Gastrocnemius medialis (tissue), 4 donors: ENCODE results near the gene ZG16. TPM values are rescaled to one million over a fixed set of nuclear protein-coding genes. Genes with fewer than 3 reads are reported as not detected.

ENCODE experiments used
- ATAC-seq, 2 donors: fragments of 150-250 bp; one replicate each; pipeline ENCODE4 v1.9.1; 2016
- DNase-seq, 2 donors: peaks; one replicate each; pipeline ENCODE4 v3.0.0-alpha.2; 2019
- H3K27ac ChIP-seq, 4 donors: fragments of 200-600 bp; sonication (generic); 1 replicate in 1 of 4; 2 replicates in 3 of 4; pipeline ENCODE4 v1.5.1; 2016 to 2018; ENCODE audit warnings: mild to moderate bottlenecking in 2 of 4, moderate library complexity in 1 of 4
- H3K27me3 ChIP-seq, 3 donors: fragments of 200-600 bp; sonication (generic) in 2 of 3; 1 replicate in 1 of 3; 2 replicates in 2 of 3; pipeline versions ENCODE4 v1.5.1 to v1.6.0; 2016 to 2019; ENCODE audit warnings: mild to moderate bottlenecking in 1 of 3, moderate library complexity in 1 of 3
- H3K36me3 ChIP-seq, 2 donors: fragments of 200-600 bp; sonication (generic) in 1 of 2; one replicate each; pipeline ENCODE4 v1.5.1; 2017 to 2018
- H3K4me1 ChIP-seq, 2 donors: fragments of 200-600 bp; sonication (generic) in 1 of 2; one replicate each; pipeline ENCODE4 v1.5.1; 2016 to 2017; ENCODE audit warnings: mild to moderate bottlenecking in 2 of 2
- H3K4me3 ChIP-seq, 4 donors: fragments of 200-600 bp; sonication (generic) in 3 of 4; 1 replicate in 1 of 4; 2 replicates in 3 of 4; pipeline ENCODE4 v1.5.1; 2016 to 2019; ENCODE audit warnings: mild to moderate bottlenecking in 2 of 4
- H3K9me3 ChIP-seq, 3 donors: fragments of 200-600 bp; sonication (generic) in 2 of 3; 1 replicate in 1 of 3; 2 replicates in 2 of 3; pipeline ENCODE4 v1.5.1; 2016 to 2019
- POLR2A ChIP-seq, 2 donors: fragments of 450-650 bp; IDR thresholded peaks; one replicate each; pipeline ENCODE4 v1.6.1; 2017; ENCODE audit warnings: antibody characterized with exemption in 2 of 2, mild to moderate bottlenecking in 2 of 2, moderate library complexity in 2 of 2
- in situ Hi-C, 4 donors: fragments of 200-750 bp; cut with MboI; loops; one replicate each; pipeline versions ENCODE4 v1.15.0 to v1.8.0; 2017; ENCODE audit warnings: low sequenced_read_pairs in 4 of 4
- intact Hi-C: fragments of 100-400 bp; cut with DNase I; formaldehyde crosslinking; loops from one replicate; pipeline ENCODE4 v1.15.1; 2023; ENCODE audit warnings: low total_unique reads
- total RNA-seq, 4 donors: library from RNA; depleted of rRNA; stranded (reverse); fragments of >200 nt; gene quantifications; one replicate each; pipeline versions ENCODE4 v1.1.0 to v1.2.3, GENCODE V29; 2016
- TF ChIP-seq, protein P1 (sequence below), 5 experiments: fragments of 450-650 bp in 3 of 5; fragments of 200-600 bp in 2 of 5; sonication (generic) in 2 of 5; IDR thresholded peaks in 4 of 5; conservative IDR thresholded peaks in 1 of 5; 1 replicate in 4 of 5; 2 replicates in 1 of 5; pipeline ENCODE4 v1.5.1; 2016 to 2019; ENCODE audit warnings: antibody characterized with exemption in 5 of 5, mild to moderate bottlenecking in 3 of 5, moderate library complexity in 3 of 5

Gene ZG16
- total RNA-seq, 4 donors from 2014 or later, result 1.7 TPM; not detected in 3

GRCh38 chr16:29804455-29805231 lies 26.6 kb downstream of the ZG16 start:
- Histone ChIP-seq H3K4me3 (peak overlapping the region; percentile 61 to 92 (median 80)), H3K4me1 (peaks cover 32 to 35% of the 10 kb centered on the region in 2 donors), H3K27me3 (no peaks in the 10 kb centered on the region), H3K27ac (peak overlapping the region; percentile 87 to 99 (median 96)), H3K36me3 (peaks cover 0 to 11% of the 10 kb centered on the region in 2 donors), H3K9me3 (no peaks in the 10 kb centered on the region)
- DNase-seq (peak in 1 of 2 donors; percentile 70), ATAC-seq (peak; percentile 10 to 14)
- intact Hi-C loops (loop anchor here (1.0 to 10.0 kb wide), 10 partner anchors 12 to 1267 kb away; partner anchors contain the start of genes KCTD13, KIF22, MVP and MYL11), in situ Hi-C loops (no loop called here)
- TF ChIP-seq, protein P1, sequence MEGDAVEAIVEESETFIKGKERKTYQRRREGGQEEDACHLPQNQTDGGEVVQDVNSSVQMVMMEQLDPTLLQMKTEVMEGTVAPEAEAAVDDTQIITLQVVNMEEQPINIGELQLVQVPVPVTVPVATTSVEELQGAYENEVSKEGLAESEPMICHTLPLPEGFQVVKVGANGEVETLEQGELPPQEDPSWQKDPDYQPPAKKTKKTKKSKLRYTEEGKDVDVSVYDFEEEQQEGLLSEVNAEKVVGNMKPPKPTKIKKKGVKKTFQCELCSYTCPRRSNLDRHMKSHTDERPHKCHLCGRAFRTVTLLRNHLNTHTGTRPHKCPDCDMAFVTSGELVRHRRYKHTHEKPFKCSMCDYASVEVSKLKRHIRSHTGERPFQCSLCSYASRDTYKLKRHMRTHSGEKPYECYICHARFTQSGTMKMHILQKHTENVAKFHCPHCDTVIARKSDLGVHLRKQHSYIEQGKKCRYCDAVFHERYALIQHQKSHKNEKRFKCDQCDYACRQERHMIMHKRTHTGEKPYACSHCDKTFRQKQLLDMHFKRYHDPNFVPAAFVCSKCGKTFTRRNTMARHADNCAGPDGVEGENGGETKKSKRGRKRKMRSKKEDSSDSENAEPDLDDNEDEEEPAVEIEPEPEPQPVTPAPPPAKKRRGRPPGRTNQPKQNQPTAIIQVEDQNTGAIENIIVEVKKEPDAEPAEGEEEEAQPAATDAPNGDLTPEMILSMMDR (IDR thresholded peaks at IDR 0.05 in 4 of 5, conservative IDR thresholded peaks at IDR 0.05 in 1 of 5), result peak in 1 of 5 experiments; percentile 4
- TF ChIP-seq POLR2A (IDR thresholded peaks at IDR 0.05), result peak in 1 of 2 donors; percentile 13

DNA sequence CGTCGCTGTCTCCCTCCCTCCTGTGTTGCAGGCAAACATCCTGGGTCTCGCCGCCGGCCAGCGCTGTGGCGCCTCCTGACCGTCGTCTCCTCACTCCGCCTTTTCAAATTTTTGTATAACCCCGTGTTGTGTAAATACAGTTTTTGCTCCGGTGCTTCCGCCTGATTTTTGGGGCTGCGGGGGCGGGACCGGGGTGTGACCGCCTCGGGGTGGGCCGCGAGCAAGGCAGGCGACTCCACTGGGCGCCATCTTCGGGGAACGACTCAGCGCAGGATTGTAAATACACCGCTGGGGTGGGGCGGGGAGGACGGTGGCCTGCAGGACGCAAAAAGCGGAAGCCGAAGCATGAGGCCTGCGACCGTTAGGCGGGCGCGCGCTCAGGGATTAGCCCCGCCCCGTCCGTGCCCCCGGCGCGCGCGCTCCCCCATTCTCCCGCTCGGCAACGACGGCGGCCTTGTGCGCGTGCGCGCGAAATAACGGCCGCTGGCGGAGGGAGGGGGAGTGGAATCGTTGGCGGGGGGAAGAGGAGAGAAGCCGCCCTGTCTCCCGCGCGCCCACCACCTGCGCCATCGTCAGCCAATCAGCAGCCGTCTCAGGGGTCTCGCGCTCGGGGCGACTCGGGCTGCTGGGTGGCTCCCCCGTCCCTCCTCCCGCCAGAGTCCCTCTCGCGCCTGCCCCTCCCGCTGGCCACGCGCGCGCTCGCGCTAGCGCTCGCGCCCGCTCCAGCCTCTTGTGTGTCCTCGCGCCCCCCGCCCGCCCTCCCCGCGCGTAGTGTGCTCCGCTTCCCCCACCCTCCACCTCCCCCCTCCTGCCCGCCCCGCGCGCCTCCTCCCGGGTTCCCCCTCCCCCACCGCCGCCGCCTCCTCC lies 27.4 kb downstream of the ZG16 start:
- Histone ChIP-seq H3K4me3 (peak overlapping the region; percentile 61 to 92 (median 80)), H3K4me1 (peaks cover 40 to 43% of the 10 kb centered on the region in 2 donors), H3K36me3 (peaks cover 0 to 11% of the 10 kb centered on the region in 2 donors), H3K27ac (peak overlapping the region; percentile 87 to 99 (median 96)), H3K27me3 (no peaks in the 10 kb centered on the region), H3K9me3 (no peaks in the 10 kb centered on the region)
- in situ Hi-C loops (no loop called here), intact Hi-C loops (loop anchor here (1.0 to 10.0 kb wide), 10 partner anchors 11 to 1268 kb away; partner anchors contain the start of genes KCTD13, KIF22, MVP and MYL11)
- TF ChIP-seq, protein P1 (IDR thresholded peaks at IDR 0.05 in 4 of 5, conservative IDR thresholded peaks at IDR 0.05 in 1 of 5), result peak in 1 of 5 experiments; percentile 39
- TF ChIP-seq POLR2A (IDR thresholded peaks at IDR 0.05), result peak; percentile 93 to 95
- ATAC-seq, result peak; percentile 74 to 75
- peak; percentile 97 for DNase-seq

GRCh38 chr16:29806099-29806579 lies 28.1 kb downstream of the ZG16 start, which contains the start of gene MAZ:
MAZ (plus strand) TSS chr16:29806529; CDS start chr16:29806702, 173 bp downstream.
- Histone ChIP-seq H3K27me3 (no peaks in the 10 kb centered on the region), H3K9me3 (no peaks in the 10 kb centered on the region), H3K4me3 (peak within 1 kb of the TSS; percentile 61 to 92 (median 87)), H3K4me1 (peaks cover 46 to 49% of the 10 kb centered on the region in 2 donors), H3K36me3 (peaks cover 0 to 11% of the 10 kb centered on the region in 2 donors), H3K27ac (peak within 1 kb of the TSS; percentile 94 to 99 (median 98))
- intact Hi-C loops, result loop anchor here (5.0 to 10.0 kb wide), 6 partner anchors 121 to 1269 kb away; partner anchors contain the start of genes KCTD13, MYL11, NUPR1 and PRR14
- peak; percentile 7 to 9 for ATAC-seq
- DNase-seq, result no peak
- in situ Hi-C loops, result no loop called here
- TF ChIP-seq, protein P1 (IDR thresholded peaks at IDR 0.05 in 4 of 5, conservative IDR thresholded peaks at IDR 0.05 in 1 of 5), result no peak
- no peak for TF ChIP-seq POLR2A (IDR thresholded peaks at IDR 0.05)
